ENCODE data around the gene UNC79.

UNC79 gene

DNA sequence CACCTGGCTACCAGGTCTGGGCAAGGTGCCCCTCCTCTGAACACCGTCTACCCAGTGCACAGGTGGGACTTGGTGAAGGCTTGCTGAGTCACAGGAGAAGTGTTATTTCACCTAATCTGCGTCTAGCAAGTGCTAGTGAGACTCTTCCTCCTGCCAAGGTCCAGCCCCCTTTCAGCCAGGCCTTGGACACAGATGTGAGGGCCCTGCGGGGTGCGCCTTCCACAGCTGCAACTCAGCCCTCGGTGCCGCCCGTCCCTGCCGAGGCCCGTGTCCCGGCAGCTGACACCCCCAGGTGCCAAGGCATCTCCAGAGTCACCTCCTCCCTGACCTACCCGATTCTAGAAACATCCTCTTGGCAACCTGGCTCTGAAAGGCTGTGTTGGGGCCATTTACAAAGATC, 302.5 kb downstream of the UNC79 start:
- DNase-seq, result no peak

- no peak for DNase-seq
Measured at GRCh38 chr14:93733631-93734030, 302.9 kb downstream of the UNC79 start.

- no peak for DNase-seq
Measured at GRCh38 chr14:93734086-93734822, 303.5 kb downstream of the UNC79 start.

DNA sequence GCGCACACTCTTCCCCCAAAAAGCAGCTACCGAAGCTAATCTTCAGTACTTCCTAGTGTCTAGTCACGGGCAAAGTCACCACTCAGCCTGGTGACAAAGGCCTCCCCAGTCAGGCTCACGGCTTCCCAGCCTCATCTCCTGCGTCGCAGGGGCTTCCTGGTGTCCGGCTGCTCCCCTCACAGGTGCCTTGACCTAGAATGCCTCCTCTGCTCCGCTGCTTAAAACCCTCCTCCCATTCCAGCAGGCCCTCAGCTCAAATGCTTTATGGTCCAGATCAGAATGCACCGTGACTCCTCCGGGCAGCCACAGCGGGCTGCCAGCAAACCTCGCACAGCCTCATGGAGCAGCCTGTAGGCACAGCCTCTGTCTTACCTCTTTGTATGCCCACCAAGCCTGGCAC, 304.5 kb downstream of the UNC79 start:
- DNase-seq, result no peak

DNA sequence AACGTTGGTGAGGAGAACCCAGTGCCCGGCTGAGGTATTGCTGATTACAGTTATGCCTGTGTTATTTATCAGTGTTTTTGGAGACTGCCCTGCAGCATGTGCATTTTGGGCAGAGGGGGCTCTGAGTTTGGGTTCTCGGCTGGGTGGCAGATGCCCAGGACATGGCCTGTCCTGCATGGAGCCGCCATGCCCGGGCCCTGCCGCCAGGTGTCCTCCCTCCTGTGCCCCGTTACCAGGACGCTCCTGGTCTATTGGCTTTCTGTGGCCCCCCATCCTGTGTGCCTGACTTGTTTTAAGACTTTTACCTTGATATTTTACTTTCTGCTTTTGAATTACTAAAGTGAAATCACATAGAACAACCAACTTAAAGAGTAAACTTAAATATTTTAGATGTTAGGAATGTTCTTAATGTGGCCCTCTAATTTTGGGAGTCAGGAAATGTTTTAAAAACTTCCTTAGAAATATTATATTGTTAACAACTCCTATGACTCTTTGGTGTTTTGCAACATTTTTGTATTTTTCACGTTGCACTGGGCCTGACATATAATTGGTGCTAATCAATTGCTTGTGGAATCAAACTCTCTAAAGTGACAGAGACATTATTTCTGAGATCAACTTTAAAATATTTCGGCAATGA, 305.8 kb downstream of the UNC79 start:
- no peak for DNase-seq

GRCh38 chr14:93737634-93738033, 306.9 kb downstream of the UNC79 start:
- no peak for DNase-seq

DNA sequence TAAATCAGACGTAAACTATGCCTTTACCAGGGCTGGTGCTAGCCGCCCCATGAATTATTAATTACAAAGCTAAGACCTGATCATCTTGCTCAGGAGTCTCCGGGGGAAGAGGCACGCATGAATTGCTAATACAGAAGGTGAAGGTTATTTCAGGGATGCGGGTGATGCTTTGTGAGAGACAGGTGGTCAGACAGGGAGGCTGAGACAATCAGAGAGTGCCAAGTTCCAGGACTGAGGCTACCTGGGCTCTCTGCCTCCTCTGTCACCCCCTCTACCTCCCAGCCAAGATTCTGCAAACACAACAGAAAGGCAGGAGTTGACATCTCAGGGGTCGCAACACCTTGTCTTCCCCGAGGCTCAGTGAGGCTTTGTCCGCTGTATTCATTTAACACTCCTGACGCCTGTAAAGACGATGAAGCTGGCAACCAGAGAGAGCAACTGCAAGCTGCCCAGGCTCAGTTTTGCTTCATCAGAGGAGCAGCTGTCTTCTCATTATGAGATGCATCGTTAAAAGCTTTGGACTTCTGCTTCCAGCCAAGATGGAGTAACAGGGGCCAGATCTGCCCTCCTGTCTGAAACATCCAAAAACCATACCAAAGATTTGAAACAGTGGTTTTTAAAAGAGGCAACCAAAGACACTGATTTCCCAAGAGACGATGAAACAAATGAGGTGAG, 311.0 kb downstream of the UNC79 start:
- DNase-seq, result no peak

DNA sequence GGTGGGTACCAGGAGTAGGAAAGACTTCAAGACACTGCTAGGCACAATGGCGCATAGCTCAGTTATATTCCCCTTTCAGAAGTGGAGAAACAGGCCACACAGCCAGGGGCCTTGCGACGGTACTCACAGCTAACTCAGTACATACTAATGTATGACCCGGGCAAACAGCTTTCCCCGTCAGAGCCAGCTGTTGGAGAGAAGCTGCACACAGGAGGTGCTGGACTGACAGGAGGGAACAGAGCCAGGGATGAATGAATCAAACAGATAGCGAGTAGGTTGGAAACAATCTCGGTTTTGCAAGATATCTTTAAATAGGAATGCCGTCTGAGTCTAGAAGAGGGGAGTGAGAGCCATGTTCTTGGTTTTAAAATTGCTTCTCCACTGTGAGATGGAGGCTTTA, 312.0 kb downstream of the UNC79 start:
- DNase-seq, result no peak

DNA sequence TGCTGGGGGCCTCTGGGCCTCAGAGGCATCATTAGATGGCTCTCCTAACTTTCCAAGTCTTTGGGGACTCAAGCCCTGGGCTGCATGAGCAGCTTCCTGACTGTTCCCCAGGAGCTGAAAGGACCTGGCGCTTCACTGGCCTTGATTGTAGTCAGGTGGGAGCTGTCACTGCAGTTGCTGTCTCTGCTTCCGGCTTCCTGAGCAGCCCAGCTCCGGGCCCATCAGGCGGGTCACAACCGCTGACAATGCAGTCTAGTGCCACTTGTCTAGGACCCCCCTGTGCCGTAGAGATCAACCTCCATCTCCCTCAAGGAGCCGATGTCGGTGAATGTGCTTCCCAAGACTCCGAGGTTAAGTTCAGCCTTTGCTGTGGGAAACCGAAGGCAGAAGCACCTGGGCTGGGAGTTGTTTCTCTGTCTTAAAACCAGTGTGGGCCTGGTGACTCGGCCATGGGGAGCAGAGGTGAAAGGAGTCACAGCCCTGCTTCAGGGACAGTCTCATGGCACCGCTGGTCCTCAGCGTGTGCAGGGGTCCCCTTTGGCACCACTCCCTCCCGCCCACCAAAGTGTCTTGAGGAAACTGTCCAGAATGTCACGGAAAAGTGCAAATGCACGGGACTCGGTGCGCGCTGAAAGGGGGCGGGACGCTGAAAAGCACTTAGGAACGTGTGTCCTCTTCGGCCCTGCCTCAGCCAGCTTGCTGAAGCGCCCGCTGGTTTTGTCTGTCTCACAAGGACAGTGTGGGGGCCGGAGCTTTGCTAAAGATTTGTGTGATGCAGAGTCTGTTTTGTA, 312.7 kb downstream of the UNC79 start:
- no peak for DNase-seq

- no peak for DNase-seq
Measured at GRCh38 chr14:93744176-93744575, 313.4 kb downstream of the UNC79 start.

GRCh38 chr14:93744876-93745275, 314.1 kb downstream of the UNC79 start:
- no peak for DNase-seq

- DNase-seq, result no peak
Measured at GRCh38 chr14:93745603-93746273, 315.0 kb downstream of the UNC79 start.

- DNase-seq, result no peak
Measured at GRCh38 chr14:93747102-93747501, 316.4 kb downstream of the UNC79 start.

DNA sequence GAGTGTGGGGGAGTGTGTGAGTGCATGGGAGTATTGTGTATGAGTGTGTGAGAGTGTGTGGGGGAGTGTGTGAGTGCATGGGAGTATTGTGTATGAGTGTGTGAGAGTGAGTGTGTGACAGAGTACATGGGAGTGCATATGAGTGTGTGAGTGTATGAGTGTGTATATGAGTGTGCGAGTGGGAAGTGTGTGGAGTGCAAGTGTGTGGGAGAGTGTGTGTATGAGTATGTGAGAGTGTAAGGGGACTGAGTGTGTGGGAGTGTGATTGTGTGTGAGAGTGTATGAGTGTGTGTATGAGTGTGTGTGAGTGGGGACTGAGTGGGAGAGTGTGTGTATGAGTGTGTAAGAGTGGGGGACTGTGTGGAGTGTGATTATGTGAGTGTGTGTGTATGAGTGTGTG, 316.8 kb downstream of the UNC79 start:
- no peak for DNase-seq

DNA sequence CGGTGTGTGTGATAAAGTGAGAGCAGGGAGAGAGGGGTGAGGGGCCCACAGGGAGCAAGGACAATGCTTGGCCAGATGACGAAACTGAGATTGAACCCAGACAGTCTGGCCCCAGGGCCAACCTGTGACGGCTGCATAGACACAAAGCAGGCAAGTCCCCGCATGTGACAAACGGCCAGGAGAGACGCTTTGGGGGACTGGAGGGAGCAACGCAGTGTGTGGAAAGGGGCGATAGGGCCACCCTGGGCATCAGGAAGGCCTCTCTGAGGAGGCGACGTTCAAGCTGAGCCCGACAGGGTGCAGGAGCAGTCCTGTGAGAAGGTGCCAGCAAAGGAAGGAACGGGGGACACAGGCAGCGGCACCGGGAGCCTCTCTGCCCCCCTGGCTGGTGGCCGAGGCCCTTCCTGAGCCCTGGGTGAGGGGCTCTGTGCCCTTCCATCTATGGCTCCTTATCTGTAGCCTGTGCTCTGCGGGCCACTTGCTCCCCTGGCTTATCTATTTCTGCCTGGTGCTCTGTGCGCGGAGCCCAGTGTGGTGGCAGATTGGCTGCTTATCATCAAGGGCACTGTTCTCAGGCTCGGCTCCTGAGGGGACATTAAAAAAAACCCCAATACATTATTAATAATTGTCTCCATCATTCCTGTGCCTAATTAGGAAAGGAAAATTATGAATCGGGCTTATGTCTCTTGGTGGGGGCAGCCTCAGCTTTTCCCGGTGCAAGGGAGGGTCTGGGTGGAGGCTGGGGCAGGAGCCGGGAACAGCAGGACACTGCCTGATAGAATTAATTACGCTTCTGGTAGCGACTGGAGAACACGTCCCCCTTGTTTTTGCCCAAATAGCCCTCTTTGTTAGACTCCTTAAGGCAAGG, 317.7 kb downstream of the UNC79 start:
- no peak for DNase-seq

GRCh38 chr14:93749076-93749420, 318.3 kb downstream of the UNC79 start:
- DNase-seq, result no peak

DNA sequence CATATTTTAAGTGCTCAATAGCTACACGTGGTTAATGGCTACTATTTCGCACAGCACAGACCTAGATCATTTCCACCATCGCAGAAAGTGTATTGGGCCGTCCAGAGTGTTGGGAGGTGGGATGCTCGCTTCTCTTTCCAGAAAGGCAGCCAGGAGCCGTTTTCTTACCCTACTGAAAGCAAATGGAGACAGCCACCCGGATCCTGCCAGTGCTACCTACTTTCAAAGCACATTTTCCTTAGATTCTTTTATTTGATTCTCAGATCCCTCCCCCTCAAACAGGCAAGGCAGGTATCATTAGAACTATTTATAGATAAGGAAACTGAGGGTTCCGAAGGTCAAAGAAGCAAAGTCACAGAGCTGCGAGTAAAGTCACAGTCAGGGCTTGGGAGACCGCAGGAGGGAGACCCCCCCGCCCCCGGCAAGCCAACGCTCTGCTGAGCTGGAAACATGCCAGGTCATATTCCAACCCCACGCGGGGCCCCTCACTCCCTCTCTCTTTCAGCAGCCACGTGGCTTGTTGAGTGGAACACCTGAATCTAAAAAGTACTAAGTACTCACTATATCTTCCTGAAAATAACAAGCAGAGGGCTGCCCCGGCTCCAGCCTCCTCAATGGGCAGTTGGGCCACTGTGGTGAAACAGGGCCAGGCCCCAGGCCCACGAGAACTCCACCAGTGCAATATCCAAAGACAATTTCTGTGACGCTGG, 321.4 kb downstream of the UNC79 start:
- no peak for DNase-seq

DNA sequence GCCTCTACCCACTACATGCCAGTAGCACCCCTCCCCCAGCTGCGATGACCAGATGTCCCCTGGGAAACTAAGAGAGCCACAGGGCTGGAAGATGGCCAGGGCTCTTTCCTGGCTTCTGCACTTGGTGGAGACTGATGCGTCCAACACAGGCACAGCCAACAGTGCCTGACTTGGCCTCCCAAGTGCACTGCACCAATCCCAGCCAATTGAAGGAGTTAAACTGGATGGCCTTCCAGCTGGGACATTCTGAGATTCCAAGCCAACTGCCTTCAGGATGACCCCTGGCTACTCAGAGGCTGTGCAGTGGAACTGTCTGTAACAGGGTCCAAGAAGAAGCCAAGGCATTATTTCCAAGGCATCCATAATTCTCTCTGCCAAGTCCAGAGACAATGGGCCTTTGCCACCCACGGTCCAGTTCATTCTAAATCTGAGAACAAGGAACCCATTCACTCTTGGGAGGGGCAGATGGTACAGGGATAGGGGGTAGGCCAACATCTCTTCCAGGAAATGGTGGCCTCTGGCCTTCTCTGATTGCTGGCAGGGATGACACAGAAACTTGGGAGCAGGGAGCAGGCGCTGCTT, 322.3 kb downstream of the UNC79 start:
- DNase-seq, result no peak

- no peak for DNase-seq
Measured at GRCh38 chr14:93753647-93754046, 322.9 kb downstream of the UNC79 start.

- no peak for DNase-seq
Measured at GRCh38 chr14:93757206-93757605, 326.5 kb downstream of the UNC79 start.
